Sigmoid colon (tissue), 7 donors: ENCODE results near the gene LRFN2. TPM values are rescaled to one million over a fixed set of nuclear protein-coding genes. Genes with fewer than 3 reads are reported as not detected.

ENCODE experiments used
- DNase-seq: peaks from one replicate; pipeline ENCODE4 v3.0.0-alpha.2; 2019
- H3K27ac ChIP-seq, 4 donors: fragments of 200-600 bp; sonication (generic); one replicate each; pipeline ENCODE4 v1.5.1; 2016 to 2019; ENCODE audit warnings: mild to moderate bottlenecking in 1 of 4
- H3K27me3 ChIP-seq, 3 donors: fragments of 200-600 bp; sonication (generic); one replicate each; pipeline ENCODE4 v1.5.1; 2019; ENCODE audit warnings: mild to moderate bottlenecking in 1 of 3
- H3K36me3 ChIP-seq, 4 donors: fragments of 200-600 bp; sonication (generic); one replicate each; pipeline ENCODE4 v1.5.1; 2016 to 2019
- H3K4me1 ChIP-seq, 4 donors: fragments of 200-600 bp; sonication (generic); one replicate each; pipeline ENCODE4 v1.5.1; 2017 to 2019
- H3K4me3 ChIP-seq, 4 donors: fragments of 200-600 bp; sonication (generic); one replicate each; pipeline ENCODE4 v1.5.1; 2017 to 2019; ENCODE audit warnings: mild to moderate bottlenecking in 2 of 4, moderate library complexity in 1 of 4
- H3K9me3 ChIP-seq, 4 donors: fragments of 200-600 bp in 3 of 4; sonication (generic) in 3 of 4; one replicate each; pipeline versions ENCODE4 v1.5.1 to v1.6.1; 2013 to 2019
- EP300 ChIP-seq, 4 donors: sonication (generic); formaldehyde crosslinking; IDR thresholded peaks; one replicate each; pipeline ENCODE4 v1.6.1; 2017; ENCODE audit warnings: antibody characterized with exemption in 4 of 4
- POLR2A ChIP-seq, 2 donors: fragments of 450-650 bp; IDR thresholded peaks; one replicate each; pipeline ENCODE4 v1.6.1; 2016; ENCODE audit warnings: antibody characterized with exemption in 2 of 2, mild to moderate bottlenecking in 2 of 2, moderate library complexity in 2 of 2
- POLR2AphosphoS5 ChIP-seq, 4 donors: sonication (generic); formaldehyde crosslinking; IDR thresholded peaks; one replicate each; pipeline ENCODE4 v1.6.1; 2017; ENCODE audit warnings: antibody characterized with exemption in 4 of 4
- WGBS, 2 donors: extraction: QIAGEN DNeasy Blood & Tissue Kit; methylation state at CpG; one replicate each; pipeline ENCODE4 v1.1.7; 2013; 5-methylcytosine and 5-hydroxymethylcytosine counted together
- intact Hi-C: fragments of 100-400 bp; cut with DNase I; formaldehyde crosslinking; loops from one replicate; pipeline ENCODE4 v1.15.1; 2023
- polyA plus RNA-seq, 3 donors: library from polyadenylated mRNA; stranded (reverse); fragments of 200-250 nt; gene quantifications; one replicate each; pipeline ENCODE4 v1.2.3, GENCODE V29; 2013
- total RNA-seq, 4 donors: library from RNA; depleted of rRNA; stranded (reverse); fragments of >200 nt; gene quantifications; one replicate each; pipeline ENCODE4 v1.1.0, GENCODE V29; 2016
- TF ChIP-seq, protein P1 (sequence below), 4 experiments: fragments of 450-650 bp in 3 of 4; fragments of 200-600 bp in 1 of 4; IDR thresholded peaks; one replicate each; pipeline ENCODE4 v1.5.1; 2016 to 2019; ENCODE audit warnings: antibody characterized with exemption in 4 of 4, mild to moderate bottlenecking in 3 of 4, moderate library complexity in 2 of 4
- donor health status: healthy with polysubstance abuse.
- donor health status: Bipolar disorder and iron deficiency.
- donor health status: healthy.

Gene LRFN2
- under 1 TPM in 1 of 4 donors, not detected in 3; 0.49 TPM for total RNA-seq
- polyA plus RNA-seq: under 1 TPM in 2 of 3 donors, not detected in 1; 0.10 to 0.60 TPM

DNA sequence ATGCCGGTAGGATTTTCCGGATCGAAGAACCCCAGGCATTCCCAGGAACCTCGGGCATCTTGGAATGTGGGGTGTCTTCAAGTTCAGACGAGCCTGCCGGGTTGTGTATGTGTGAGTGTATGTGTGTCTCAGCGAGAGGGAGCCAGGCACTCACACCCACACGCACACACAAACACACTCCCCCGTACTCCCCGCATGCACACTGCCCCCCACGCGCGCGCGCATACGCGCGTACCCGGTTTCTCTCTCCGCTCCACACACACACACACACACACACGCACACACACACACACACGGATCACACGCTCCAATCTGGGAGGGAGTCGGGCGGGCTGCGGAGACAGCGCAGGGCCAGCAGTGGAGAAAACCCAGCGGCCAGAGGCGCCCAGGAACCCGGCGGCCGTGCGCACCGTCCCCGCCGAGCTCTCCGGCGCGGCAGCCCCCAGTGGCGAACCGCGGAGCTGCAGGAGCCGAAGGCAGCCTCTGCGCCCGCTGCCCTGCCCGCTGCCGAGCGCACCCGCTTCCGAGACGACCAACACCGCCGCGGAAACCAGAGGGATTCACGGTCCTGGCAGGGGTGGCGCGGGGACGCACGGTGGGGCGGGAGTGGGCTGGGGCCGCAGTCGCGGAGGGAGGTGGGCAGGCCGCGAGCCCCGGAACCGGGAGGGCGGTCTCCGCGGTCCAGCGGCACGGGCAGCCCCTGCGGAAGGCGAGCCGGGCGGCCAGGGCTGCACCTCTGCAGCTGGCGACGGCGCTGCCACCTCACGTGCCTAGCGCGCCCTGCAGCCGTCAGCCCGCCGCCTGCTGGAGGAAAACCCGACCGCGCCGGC lies at the start of gene LRFN2:
LRFN2 (minus strand) TSS at position 125 of the 830 bp plus-strand sequence.
- H3K4me3 ChIP-seq: peak within 1 kb of the TSS; percentile 15 to 55 (median 46)
- peaks cover 0 to 23% (median 19%) of the 10 kb centered on the region in 4 donors for H3K4me1 ChIP-seq
- 0% methylated on average over 89 of the region's 89 CpGs for WGBS, 2 donors
- intact Hi-C loops: loop anchor here (10.0 kb wide), 1 partner anchor 603 kb away; no protein-coding TSS in a partner anchor
- peak; percentile 68 for DNase-seq
- peaks cover 3 to 80% (median 52%) of the 10 kb centered on the region in 3 donors for H3K27me3 ChIP-seq
- no peak for TF ChIP-seq POLR2AphosphoS5 (IDR thresholded peaks at IDR 0.05)
- TF ChIP-seq, protein P1, sequence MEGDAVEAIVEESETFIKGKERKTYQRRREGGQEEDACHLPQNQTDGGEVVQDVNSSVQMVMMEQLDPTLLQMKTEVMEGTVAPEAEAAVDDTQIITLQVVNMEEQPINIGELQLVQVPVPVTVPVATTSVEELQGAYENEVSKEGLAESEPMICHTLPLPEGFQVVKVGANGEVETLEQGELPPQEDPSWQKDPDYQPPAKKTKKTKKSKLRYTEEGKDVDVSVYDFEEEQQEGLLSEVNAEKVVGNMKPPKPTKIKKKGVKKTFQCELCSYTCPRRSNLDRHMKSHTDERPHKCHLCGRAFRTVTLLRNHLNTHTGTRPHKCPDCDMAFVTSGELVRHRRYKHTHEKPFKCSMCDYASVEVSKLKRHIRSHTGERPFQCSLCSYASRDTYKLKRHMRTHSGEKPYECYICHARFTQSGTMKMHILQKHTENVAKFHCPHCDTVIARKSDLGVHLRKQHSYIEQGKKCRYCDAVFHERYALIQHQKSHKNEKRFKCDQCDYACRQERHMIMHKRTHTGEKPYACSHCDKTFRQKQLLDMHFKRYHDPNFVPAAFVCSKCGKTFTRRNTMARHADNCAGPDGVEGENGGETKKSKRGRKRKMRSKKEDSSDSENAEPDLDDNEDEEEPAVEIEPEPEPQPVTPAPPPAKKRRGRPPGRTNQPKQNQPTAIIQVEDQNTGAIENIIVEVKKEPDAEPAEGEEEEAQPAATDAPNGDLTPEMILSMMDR (IDR thresholded peaks at IDR 0.05): peak in 3 of 4 experiments; percentile 18 to 73 (median 70)
- H3K27ac ChIP-seq: peak within 1 kb of the TSS in 3 of 4 donors; percentile 26 to 58 (median 47)
- H3K9me3 ChIP-seq: no peaks in the 10 kb centered on the region
- H3K36me3 ChIP-seq: no peaks in the 10 kb centered on the region

DNA sequence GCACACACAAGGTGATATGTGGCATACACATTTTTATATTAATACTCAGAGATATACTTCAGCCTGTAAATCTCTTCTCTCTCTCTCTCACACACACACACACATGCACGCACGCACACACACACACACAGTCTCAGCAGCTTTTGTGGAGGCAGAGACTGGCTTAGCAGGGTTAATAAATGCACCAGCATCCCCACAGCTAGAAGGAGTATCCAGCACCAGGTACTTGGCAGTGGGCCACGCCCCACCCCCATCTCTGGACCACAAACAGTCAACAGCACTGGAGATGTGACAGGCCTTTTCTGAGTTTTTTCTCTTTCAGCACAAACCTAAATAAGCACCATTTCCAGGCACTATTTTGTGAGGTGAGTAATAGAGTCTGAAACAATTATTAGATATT lies 47.3 kb upstream of the LRFN2 start:
- no peak overlapping the region for H3K27ac ChIP-seq
- no peaks in the 10 kb centered on the region for H3K9me3 ChIP-seq
- H3K4me3 ChIP-seq: no peak overlapping the region
- TF ChIP-seq EP300 (IDR thresholded peaks at IDR 0.05): no peak
- H3K4me1 ChIP-seq: no peaks in the 10 kb centered on the region
- H3K27me3 ChIP-seq: no peaks in the 10 kb centered on the region
- H3K36me3 ChIP-seq: no peaks in the 10 kb centered on the region
- WGBS, 2 donors: 74 to 79% methylated on average over 3 of the region's 3 CpGs
- DNase-seq: no peak
- intact Hi-C loops: no loop called here

DNA sequence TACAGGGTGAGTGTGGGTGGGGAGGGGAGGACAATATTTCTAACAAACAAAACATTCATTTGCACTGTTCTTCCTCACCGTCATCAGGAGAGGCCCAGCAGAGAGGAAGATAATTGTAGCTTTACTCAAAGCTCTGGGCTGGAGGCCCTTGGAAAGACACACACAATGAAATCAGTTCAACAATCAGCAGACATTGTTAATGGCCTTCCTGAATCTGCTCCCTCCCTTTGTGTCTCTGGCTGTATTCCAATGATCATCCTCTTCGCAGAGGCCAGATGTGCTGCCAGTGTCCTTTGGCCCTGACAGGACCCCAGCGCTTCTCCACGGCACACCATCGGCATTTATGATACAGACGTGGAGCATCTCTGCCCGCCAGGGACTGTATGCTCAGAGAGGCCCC lies 44.6 kb upstream of the LRFN2 start:
- no peaks in the 10 kb centered on the region for H3K9me3 ChIP-seq
- no peaks in the 10 kb centered on the region for H3K36me3 ChIP-seq

DNA sequence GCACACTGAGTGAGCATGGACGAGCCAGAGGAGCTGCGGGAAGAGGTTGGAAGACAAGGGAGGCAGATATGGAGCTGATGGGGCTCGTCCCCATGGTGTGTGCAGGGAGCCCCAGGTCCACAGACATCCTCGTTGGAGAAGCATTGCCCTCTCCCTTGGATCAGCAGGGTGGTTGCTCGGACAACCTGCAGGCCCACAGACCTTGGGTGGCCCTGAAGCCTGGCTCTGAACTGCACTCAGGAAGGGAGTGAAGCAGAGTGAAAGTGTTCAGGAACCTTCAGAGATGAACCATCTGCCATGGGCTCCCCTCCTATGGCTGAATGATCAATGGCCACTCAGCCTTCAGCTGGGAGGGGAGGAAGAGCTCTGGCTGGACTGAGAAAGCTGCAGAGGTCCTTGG lies 43.3 kb upstream of the LRFN2 start:
- no peaks in the 10 kb centered on the region for H3K27me3 ChIP-seq
- no peak for DNase-seq
- TF ChIP-seq POLR2A (IDR thresholded peaks at IDR 0.05) (no peak), EP300 (IDR thresholded peaks at IDR 0.05) (no peak), POLR2AphosphoS5 (IDR thresholded peaks at IDR 0.05) (no peak)
- TF ChIP-seq, protein P1 (IDR thresholded peaks at IDR 0.05): no peak
- intact Hi-C loops: no loop called here
- H3K9me3 ChIP-seq: no peaks in the 10 kb centered on the region
- 70 to 72% methylated on average over 5 of the region's 5 CpGs for WGBS, 2 donors
- no peak overlapping the region for H3K4me3 ChIP-seq
- no peak overlapping the region for H3K27ac ChIP-seq
- H3K4me1 ChIP-seq: no peaks in the 10 kb centered on the region
- no peaks in the 10 kb centered on the region for H3K36me3 ChIP-seq

More for the DNA sequence above, 44.6 kb upstream of the LRFN2 start:
- intact Hi-C loops: no loop called here
- Histone ChIP-seq H3K27ac (no peak overlapping the region), H3K4me3 (no peak overlapping the region), H3K4me1 (no peaks in the 10 kb centered on the region), H3K27me3 (no peaks in the 10 kb centered on the region)
- 80 to 81% methylated on average over 7 of the region's 7 CpGs for WGBS, 2 donors
- no peak for DNase-seq
- TF ChIP-seq, protein P1 (IDR thresholded peaks at IDR 0.05): no peak
- TF ChIP-seq EP300 (IDR thresholded peaks at IDR 0.05) (no peak), POLR2AphosphoS5 (IDR thresholded peaks at IDR 0.05) (no peak), POLR2A (IDR thresholded peaks at IDR 0.05) (no peak)

DNA sequence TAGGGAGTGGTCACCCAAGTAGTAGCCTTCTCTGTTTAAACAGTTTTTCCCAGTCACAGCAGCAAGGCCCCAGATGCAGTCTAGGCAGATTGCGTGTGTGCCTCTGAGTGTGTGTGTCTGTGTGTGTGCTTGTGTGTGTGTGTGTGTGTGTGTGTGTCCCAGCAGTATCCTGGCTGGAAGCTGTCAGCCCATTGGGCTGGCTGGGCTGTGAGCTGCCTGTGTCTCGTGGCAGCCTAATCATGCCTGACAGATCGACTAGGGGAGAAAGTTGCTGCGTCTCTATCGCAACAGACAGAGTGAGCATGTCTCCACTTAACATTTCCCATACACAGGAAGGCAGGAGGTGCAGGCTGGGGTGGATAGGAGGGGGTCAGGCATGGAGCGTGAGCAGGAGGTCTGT lies 42.9 kb upstream of the LRFN2 start:
- Histone ChIP-seq H3K36me3 (no peaks in the 10 kb centered on the region), H3K9me3 (no peaks in the 10 kb centered on the region), H3K27ac (no peak overlapping the region), H3K4me3 (no peak overlapping the region), H3K4me1 (no peaks in the 10 kb centered on the region), H3K27me3 (no peaks in the 10 kb centered on the region)
- DNase-seq: no peak
- 58 to 76% methylated on average over 6 of the region's 6 CpGs for WGBS, 2 donors
- intact Hi-C loops: no loop called here
- TF ChIP-seq POLR2AphosphoS5 (IDR thresholded peaks at IDR 0.05) (no peak), POLR2A (IDR thresholded peaks at IDR 0.05) (no peak)
